ENCODE results near the gene ATP6V1G3.

ATP6V1G3 gene

GRCh38 chr1:198544265-198544664, 3.8 kb upstream of the ATP6V1G3 start:
- H3K27me3 ChIP-seq (ENCODE audit: control insufficient read depth in 2 of 2, insufficient read depth in 2 of 2, low read length in 2 of 2), result no peaks in the 10 kb centered on the region
- peaks cover 0 to 2% of the 10 kb centered on the region in 2 donors for H3K4me1 ChIP-seq (ENCODE audit: control insufficient read depth in 2 of 2, insufficient read depth in 2 of 2, low read length in 2 of 2)
- no peak overlapping the region for H3K9ac ChIP-seq (ENCODE audit: low read depth in 1 of 2, low read length in 2 of 2)
- H3K4me3 ChIP-seq (ENCODE audit: low read length in 2 of 2), result no peak overlapping the region
- H3K9me3 ChIP-seq (ENCODE audit: control insufficient read depth in 2 of 2, low read length in 2 of 2), result no peaks in the 10 kb centered on the region
- H3K27ac ChIP-seq (ENCODE audit: low read depth in 2 of 2, low read length in 2 of 2), result no peak overlapping the region
- H3K36me3 ChIP-seq (ENCODE audit: control insufficient read depth in 2 of 2, insufficient read depth in 2 of 2, low read length in 2 of 2), result no peaks in the 10 kb centered on the region

GRCh38 chr1:198543670-198544260, 3.3 kb upstream of the ATP6V1G3 start:
- H3K27ac ChIP-seq (ENCODE audit: low read depth in 2 of 2, low read length in 2 of 2), result no peak overlapping the region
- H3K36me3 ChIP-seq (ENCODE audit: control insufficient read depth in 2 of 2, insufficient read depth in 2 of 2, low read length in 2 of 2), result no peaks in the 10 kb centered on the region
- peaks cover 0 to 2% of the 10 kb centered on the region in 2 donors for H3K4me1 ChIP-seq (ENCODE audit: control insufficient read depth in 2 of 2, insufficient read depth in 2 of 2, low read length in 2 of 2)
- no peak overlapping the region for H3K4me3 ChIP-seq (ENCODE audit: low read length in 2 of 2)
- no peak overlapping the region for H3K9ac ChIP-seq (ENCODE audit: low read depth in 1 of 2, low read length in 2 of 2)
- no peaks in the 10 kb centered on the region for H3K27me3 ChIP-seq (ENCODE audit: control insufficient read depth in 2 of 2, insufficient read depth in 2 of 2, low read length in 2 of 2)
- no peaks in the 10 kb centered on the region for H3K9me3 ChIP-seq (ENCODE audit: control insufficient read depth in 2 of 2, low read length in 2 of 2)

- no peaks in the 10 kb centered on the region for H3K36me3 ChIP-seq (ENCODE audit: control insufficient read depth in 2 of 2, insufficient read depth in 2 of 2, low read length in 2 of 2)
- no peak overlapping the region for H3K9ac ChIP-seq (ENCODE audit: low read depth in 1 of 2, low read length in 2 of 2)
- H3K27ac ChIP-seq (ENCODE audit: low read depth in 2 of 2, low read length in 2 of 2), result no peak overlapping the region
- peaks cover 0 to 2% of the 10 kb centered on the region in 2 donors for H3K4me1 ChIP-seq (ENCODE audit: control insufficient read depth in 2 of 2, insufficient read depth in 2 of 2, low read length in 2 of 2)
- H3K27me3 ChIP-seq (ENCODE audit: control insufficient read depth in 2 of 2, insufficient read depth in 2 of 2, low read length in 2 of 2), result no peaks in the 10 kb centered on the region
- no peaks in the 10 kb centered on the region for H3K9me3 ChIP-seq (ENCODE audit: control insufficient read depth in 2 of 2, low read length in 2 of 2)
- no peak overlapping the region for H3K4me3 ChIP-seq (ENCODE audit: low read length in 2 of 2)
Observed at GRCh38 chr1:198542632-198543031, 2.2 kb upstream of the ATP6V1G3 start.

- Histone ChIP-seq H3K36me3 (ENCODE audit: control insufficient read depth in 2 of 2, insufficient read depth in 2 of 2, low read length in 2 of 2) (no peaks in the 10 kb centered on the region), H3K27ac (ENCODE audit: low read depth in 2 of 2, low read length in 2 of 2) (no peak overlapping the region), H3K27me3 (ENCODE audit: control insufficient read depth in 2 of 2, insufficient read depth in 2 of 2, low read length in 2 of 2) (no peaks in the 10 kb centered on the region), H3K4me1 (ENCODE audit: control insufficient read depth in 2 of 2, insufficient read depth in 2 of 2, low read length in 2 of 2) (peaks cover 0 to 2% of the 10 kb centered on the region in 2 donors), H3K9me3 (ENCODE audit: control insufficient read depth in 2 of 2, low read length in 2 of 2) (no peaks in the 10 kb centered on the region), H3K4me3 (ENCODE audit: low read length in 2 of 2) (no peak overlapping the region), H3K9ac (ENCODE audit: low read depth in 1 of 2, low read length in 2 of 2) (no peak overlapping the region)
Observed at GRCh38 chr1:198541737-198542136, 1.3 kb upstream of the ATP6V1G3 start.

GRCh38 chr1:198538579-198539364, 1.7 kb downstream of the ATP6V1G3 start:
- Histone ChIP-seq H3K4me3 (ENCODE audit: low read length in 2 of 2) (no peak overlapping the region), H3K9ac (ENCODE audit: low read depth in 1 of 2, low read length in 2 of 2) (no peak overlapping the region), H3K27me3 (ENCODE audit: control insufficient read depth in 2 of 2, insufficient read depth in 2 of 2, low read length in 2 of 2) (no peaks in the 10 kb centered on the region)

GRCh38 chr1:198535631-198536030, 4.8 kb downstream of the ATP6V1G3 start:
- no peak overlapping the region for H3K27ac ChIP-seq (ENCODE audit: low read depth in 2 of 2, low read length in 2 of 2)

More at GRCh38 chr1:198538579-198539364, 1.7 kb downstream of the ATP6V1G3 start:
- Histone ChIP-seq H3K36me3 (ENCODE audit: control insufficient read depth in 2 of 2, insufficient read depth in 2 of 2, low read length in 2 of 2) (no peaks in the 10 kb centered on the region), H3K9me3 (ENCODE audit: control insufficient read depth in 2 of 2, low read length in 2 of 2) (no peaks in the 10 kb centered on the region), H3K4me1 (ENCODE audit: control insufficient read depth in 2 of 2, insufficient read depth in 2 of 2, low read length in 2 of 2) (peaks cover 0 to 2% of the 10 kb centered on the region in 2 donors), H3K27ac (ENCODE audit: low read depth in 2 of 2, low read length in 2 of 2) (no peak overlapping the region)

GRCh38 chr1:198534548-198535418, 5.7 kb downstream of the ATP6V1G3 start:
- Histone ChIP-seq H3K9ac (ENCODE audit: low read depth in 1 of 2, low read length in 2 of 2) (no peak overlapping the region), H3K4me1 (ENCODE audit: control insufficient read depth in 2 of 2, insufficient read depth in 2 of 2, low read length in 2 of 2) (no peaks in the 10 kb centered on the region), H3K36me3 (ENCODE audit: control insufficient read depth in 2 of 2, insufficient read depth in 2 of 2, low read length in 2 of 2) (no peaks in the 10 kb centered on the region), H3K27ac (ENCODE audit: low read depth in 2 of 2, low read length in 2 of 2) (no peak overlapping the region), H3K4me3 (ENCODE audit: low read length in 2 of 2) (no peak overlapping the region), H3K9me3 (ENCODE audit: control insufficient read depth in 2 of 2, low read length in 2 of 2) (no peaks in the 10 kb centered on the region), H3K27me3 (ENCODE audit: control insufficient read depth in 2 of 2, insufficient read depth in 2 of 2, low read length in 2 of 2) (no peaks in the 10 kb centered on the region)

More at GRCh38 chr1:198535631-198536030, 4.8 kb downstream of the ATP6V1G3 start:
- H3K4me1 ChIP-seq (ENCODE audit: control insufficient read depth in 2 of 2, insufficient read depth in 2 of 2, low read length in 2 of 2), result peaks cover 0 to 2% of the 10 kb centered on the region in 2 donors
- H3K27me3 ChIP-seq (ENCODE audit: control insufficient read depth in 2 of 2, insufficient read depth in 2 of 2, low read length in 2 of 2), result no peaks in the 10 kb centered on the region
- no peak overlapping the region for H3K9ac ChIP-seq (ENCODE audit: low read depth in 1 of 2, low read length in 2 of 2)
- no peak overlapping the region for H3K4me3 ChIP-seq (ENCODE audit: low read length in 2 of 2)
- no peaks in the 10 kb centered on the region for H3K9me3 ChIP-seq (ENCODE audit: control insufficient read depth in 2 of 2, low read length in 2 of 2)
- no peaks in the 10 kb centered on the region for H3K36me3 ChIP-seq (ENCODE audit: control insufficient read depth in 2 of 2, insufficient read depth in 2 of 2, low read length in 2 of 2)

GRCh38 chr1:198531891-198532290, 8.6 kb downstream of the ATP6V1G3 start:
- Histone ChIP-seq H3K27me3 (ENCODE audit: control insufficient read depth in 2 of 2, insufficient read depth in 2 of 2, low read length in 2 of 2) (no peaks in the 10 kb centered on the region), H3K4me1 (ENCODE audit: control insufficient read depth in 2 of 2, insufficient read depth in 2 of 2, low read length in 2 of 2) (no peaks in the 10 kb centered on the region), H3K9me3 (ENCODE audit: control insufficient read depth in 2 of 2, low read length in 2 of 2) (no peaks in the 10 kb centered on the region), H3K36me3 (ENCODE audit: control insufficient read depth in 2 of 2, insufficient read depth in 2 of 2, low read length in 2 of 2) (no peaks in the 10 kb centered on the region), H3K9ac (ENCODE audit: low read depth in 1 of 2, low read length in 2 of 2) (no peak overlapping the region), H3K27ac (ENCODE audit: low read depth in 2 of 2, low read length in 2 of 2) (no peak overlapping the region), H3K4me3 (ENCODE audit: low read length in 2 of 2) (no peak overlapping the region)

- no peak overlapping the region for H3K9ac ChIP-seq (ENCODE audit: low read depth in 1 of 2, low read length in 2 of 2)
- H3K36me3 ChIP-seq (ENCODE audit: control insufficient read depth in 2 of 2, insufficient read depth in 2 of 2, low read length in 2 of 2), result no peaks in the 10 kb centered on the region
- no peaks in the 10 kb centered on the region for H3K4me1 ChIP-seq (ENCODE audit: control insufficient read depth in 2 of 2, insufficient read depth in 2 of 2, low read length in 2 of 2)
- no peak overlapping the region for H3K4me3 ChIP-seq (ENCODE audit: low read length in 2 of 2)
- no peaks in the 10 kb centered on the region for H3K27me3 ChIP-seq (ENCODE audit: control insufficient read depth in 2 of 2, insufficient read depth in 2 of 2, low read length in 2 of 2)
- H3K9me3 ChIP-seq (ENCODE audit: control insufficient read depth in 2 of 2, low read length in 2 of 2), result no peaks in the 10 kb centered on the region
- H3K27ac ChIP-seq (ENCODE audit: low read depth in 2 of 2, low read length in 2 of 2), result no peak overlapping the region
Observed at GRCh38 chr1:198530953-198531352, 9.5 kb downstream of the ATP6V1G3 start.

GRCh38 chr1:198529414-198529813, 11.1 kb downstream of the ATP6V1G3 start:
- no peaks in the 10 kb centered on the region for H3K9me3 ChIP-seq (ENCODE audit: control insufficient read depth in 2 of 2, low read length in 2 of 2)
- H3K36me3 ChIP-seq (ENCODE audit: control insufficient read depth in 2 of 2, insufficient read depth in 2 of 2, low read length in 2 of 2), result no peaks in the 10 kb centered on the region
- H3K27me3 ChIP-seq (ENCODE audit: control insufficient read depth in 2 of 2, insufficient read depth in 2 of 2, low read length in 2 of 2), result no peaks in the 10 kb centered on the region
- no peak overlapping the region for H3K27ac ChIP-seq (ENCODE audit: low read depth in 2 of 2, low read length in 2 of 2)
- no peak overlapping the region for H3K4me3 ChIP-seq (ENCODE audit: low read length in 2 of 2)
- no peak overlapping the region for H3K9ac ChIP-seq (ENCODE audit: low read depth in 1 of 2, low read length in 2 of 2)
- no peaks in the 10 kb centered on the region for H3K4me1 ChIP-seq (ENCODE audit: control insufficient read depth in 2 of 2, insufficient read depth in 2 of 2, low read length in 2 of 2)

Data from mucosa of rectum (tissue), 2 donors.